AG04450 (cell line): ENCODE data around the gene GNG13. TPM values are rescaled to one million over a fixed set of nuclear protein-coding genes. Genes with fewer than 3 reads are reported as not detected.

ENCODE experiments used
- CTCF ChIA-PET: fragments of 300-600, 350-600 bp; formaldehyde crosslinking; extraction: SDS; loops from one replicate; lab custom pipeline; 2022; ENCODE audit warnings: antibody characterized with exemption, inconsistent platforms; lab: Charles Lee
- POLR2A ChIA-PET: fragments of 350-600 bp; formaldehyde crosslinking; extraction: SDS; loops from one replicate; lab custom pipeline; 2021; ENCODE audit warnings: antibody characterized with exemption, inconsistent platforms; lab: Yijun Ruan, JAX
- DNase-seq: peaks from one replicate; pipeline ENCODE4 v3.0.0-alpha.2; 2011; ENCODE audit warnings: low read depth, low spot score
- H3K27ac ChIP-seq: one replicate; pipeline ENCODE4 v1.5.1; 2012; ENCODE audit warnings: low read depth, low read length, control low read depth
- H3K27me3 ChIP-seq: one replicate; pipeline ENCODE4 v1.6.0; 2012; ENCODE audit warnings: low read length; ENCODE audit not compliant: control insufficient read depth, insufficient read depth
- H3K4me3 ChIP-seq: 2 replicates; pipeline ENCODE4 v1.5.1; 2011; ENCODE audit warnings: mild to moderate bottlenecking, low read depth, low read length, control low read depth
- H3K9me3 ChIP-seq: 2 replicates; pipeline ENCODE4 v1.5.1; 2012; ENCODE audit warnings: low read length; ENCODE audit not compliant: control insufficient read depth, insufficient read depth
- CTCF ChIP-seq: IDR thresholded peaks from 2 replicates; pipeline ENCODE4 v1.5.1; 2011; ENCODE audit warnings: low read depth, low read length, control low read depth, inconsistent platforms
- polyA plus RNA-seq: library from polyadenylated mRNA; depleted of rRNA; stranded (reverse); fragments of >200 nt; gene quantifications from 2 replicates; pipeline ENCODE4 v1.2.3, GENCODE V29; 2011

Gene GNG13
- polyA plus RNA-seq, 1 experiment, result not detected

- Histone ChIP-seq H3K9me3 (peaks cover 71% of the 10 kb centered on the region), H3K27me3 (no peaks in the 10 kb centered on the region), H3K27ac (no peak overlapping the region), H3K4me3 (no peak overlapping the region)
- CTCF ChIA-PET, result no interaction called here
- TF ChIP-seq CTCF, result no peak
- no peak for DNase-seq
- POLR2A ChIA-PET, result no interaction called here
Measured at GRCh38 chr16:836221-836620, 35.7 kb upstream of the GNG13 start.

- H3K27ac ChIP-seq, result no peak overlapping the region
- H3K9me3 ChIP-seq, result peaks cover 71% of the 10 kb centered on the region
- DNase-seq, result no peak
- no peak overlapping the region for H3K4me3 ChIP-seq
- ChIA-PET CTCF (no interaction called here), POLR2A (no interaction called here)
- no peak for TF ChIP-seq CTCF
- no peaks in the 10 kb centered on the region for H3K27me3 ChIP-seq
Measured at GRCh38 chr16:835373-835772, 34.8 kb upstream of the GNG13 start.

GRCh38 chr16:833411-833810 is 32.9 kb upstream of the GNG13 start:
- no peak overlapping the region for H3K4me3 ChIP-seq
- H3K9me3 ChIP-seq, result peaks cover 59% of the 10 kb centered on the region
- ChIA-PET CTCF (no interaction called here), POLR2A (no interaction called here)
- TF ChIP-seq CTCF, result no peak
- DNase-seq, result no peak
- no peak overlapping the region for H3K27ac ChIP-seq
- peaks cover 2% of the 10 kb centered on the region for H3K27me3 ChIP-seq

- TF ChIP-seq CTCF, result no peak
- H3K9me3 ChIP-seq, result peaks cover 59% of the 10 kb centered on the region
- DNase-seq, result no peak
- H3K4me3 ChIP-seq, result no peak overlapping the region
- no peak overlapping the region for H3K27ac ChIP-seq
- POLR2A ChIA-PET, result no interaction called here
- H3K27me3 ChIP-seq, result peaks cover 2% of the 10 kb centered on the region
- CTCF ChIA-PET, result no interaction called here
Measured at GRCh38 chr16:832652-833336, 32.3 kb upstream of the GNG13 start.

DNA sequence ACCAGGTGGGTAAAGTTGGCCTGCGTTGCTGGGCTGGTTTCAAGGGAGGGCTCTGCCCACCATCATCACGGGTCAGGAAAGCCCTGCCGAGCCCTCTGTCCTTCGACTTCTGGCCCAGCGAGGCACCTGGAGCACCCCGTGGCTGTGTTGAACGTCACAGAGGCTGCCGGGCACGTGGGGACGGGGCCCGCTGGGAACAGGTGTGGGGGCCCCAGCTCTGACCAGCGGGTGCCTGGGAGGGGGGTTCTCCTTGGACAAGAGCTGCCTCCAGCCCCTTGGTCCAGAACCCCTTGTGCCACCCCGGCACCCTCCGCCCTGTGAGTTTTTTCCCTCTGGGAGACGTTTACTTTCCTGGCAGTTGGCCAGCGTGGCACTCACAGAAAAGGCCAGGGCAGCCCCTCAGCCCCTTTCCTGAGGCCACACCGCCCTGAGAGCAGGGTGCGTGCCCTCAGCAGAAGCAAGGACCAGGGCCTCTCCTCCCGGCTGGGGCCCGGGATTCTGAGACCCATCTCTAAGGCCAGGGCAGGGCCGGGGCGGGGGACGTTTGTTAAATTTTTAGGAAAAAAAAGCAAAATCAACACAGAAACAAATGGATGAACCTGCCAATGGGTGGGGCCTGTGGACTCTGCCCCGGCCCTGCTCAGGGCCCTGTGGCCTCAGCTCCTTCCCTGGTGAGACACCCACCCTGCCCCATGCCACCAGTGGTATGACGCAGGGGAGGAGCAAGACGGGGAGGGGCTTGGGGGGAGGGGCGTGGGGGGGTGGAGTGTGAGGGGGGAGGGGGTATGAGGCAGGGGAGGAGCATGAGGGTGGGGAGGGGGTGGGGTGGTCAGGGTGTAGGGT is 31.3 kb upstream of the GNG13 start:
- H3K27ac ChIP-seq, result no peak overlapping the region
- no peak for DNase-seq
- no peak overlapping the region for H3K4me3 ChIP-seq
- no peak for TF ChIP-seq CTCF
- CTCF ChIA-PET, result no interaction called here
- H3K9me3 ChIP-seq, result peaks cover 57% of the 10 kb centered on the region
- POLR2A ChIA-PET, result no interaction called here
- peaks cover 2% of the 10 kb centered on the region for H3K27me3 ChIP-seq
